SK-N-SH (cell line): ENCODE measurements around the gene ENTPD8. TPM values are rescaled to one million over a fixed set of nuclear protein-coding genes. Genes with fewer than 3 reads are reported as not detected.

Source experiments
- CTCF ChIA-PET: fragments of 300-600, 350-600 bp; formaldehyde crosslinking; extraction: SDS; loops from one replicate; lab custom pipeline; 2021; lab: Yijun Ruan, JAX
- POLR2A ChIA-PET: fragments of 350-600 bp; sonication (Branson Sonifier 250); formaldehyde crosslinking; extraction: SDS; loops from one replicate; lab custom pipeline; 2020; ENCODE audit warnings: antibody characterized with exemption, inconsistent platforms; lab: Yijun Ruan, JAX
- DNase-seq: peaks from one replicate; pipeline ENCODE4 v3.0.0; 2012
- H2AFZ ChIP-seq: fragments of 200-600 bp; sonication (generic); 2 replicates; pipeline ENCODE4 v1.8.1; 2016; ENCODE audit warnings: antibody characterized with exemption, mild to moderate bottlenecking, low read depth
- H3F3A ChIP-seq: fragments of 200-600 bp; sonication (generic); replicated peaks from 2 replicates; pipeline ENCODE3; 2016; ENCODE audit warnings: antibody characterized with exemption, mild to moderate bottlenecking; ENCODE audit not compliant: insufficient read depth
- H3K27ac ChIP-seq, 2 experiments: fragments of 200-500 bp in 1 of 2; fragments of 200-600 bp in 1 of 2; sonication (Bioruptor generic) in 1 of 2; sonication (generic), shearing (Covaris generic) in 1 of 2; 2 replicates each; pipeline versions ENCODE4 v1.5.1 to v1.6.1; 2014 to 2016; ENCODE audit warnings: low read depth in 2 of 2, inconsistent platforms in 1 of 2, low read length in 1 of 2, mild to moderate bottlenecking in 1 of 2, mixed read lengths in 1 of 2
- H3K27me3 ChIP-seq: fragments of 200-600 bp; sonication (generic), shearing (Covaris generic); 2 replicates; pipeline ENCODE4 v1.6.1; 2016; ENCODE audit warnings: mixed run types; ENCODE audit not compliant: insufficient read depth
- H3K36me3 ChIP-seq, 2 experiments: fragments of 200-500 bp in 1 of 2; fragments of 200-600 bp in 1 of 2; sonication (Bioruptor generic) in 1 of 2; sonication (generic) in 1 of 2; replicated peaks in 1 of 2; 2 replicates each; pipeline versions ENCODE3 to v1.5.1; 2014 to 2016; ENCODE audit warnings: low read length in 1 of 2, mild to moderate bottlenecking in 1 of 2; ENCODE audit not compliant: insufficient read depth in 2 of 2, control insufficient read depth in 1 of 2
- H3K4me1 ChIP-seq, 2 experiments: fragments of 200-500 bp in 1 of 2; fragments of 200-600 bp in 1 of 2; sonication (Bioruptor generic) in 1 of 2; sonication (generic), shearing (Covaris generic) in 1 of 2; 2 replicates each; pipeline versions ENCODE4 v1.5.1 to v1.6.1; 2014 to 2016; ENCODE audit warnings: low read depth in 1 of 2, low read length in 1 of 2, mixed run types in 1 of 2; ENCODE audit not compliant: insufficient read depth in 2 of 2, control insufficient read depth in 1 of 2
- H3K4me2 ChIP-seq: fragments of 200-600 bp; sonication (generic), shearing (Covaris generic); 2 replicates; pipeline ENCODE4 v1.6.1; 2017; ENCODE audit warnings: mixed run types
- H3K4me3 ChIP-seq, 2 experiments: fragments of 200-500 bp in 1 of 2; fragments of 200-600 bp in 1 of 2; sonication (Bioruptor generic) in 1 of 2; sonication (generic), shearing (Covaris generic) in 1 of 2; 2 replicates each; pipeline versions ENCODE4 v1.5.1 to v1.8.1; 2014 to 2016; ENCODE audit warnings: low read depth in 2 of 2, inconsistent platforms in 1 of 2, low read length in 1 of 2, mild to moderate bottlenecking in 1 of 2, mixed read lengths in 1 of 2, moderate library complexity in 1 of 2
- H3K79me2 ChIP-seq: fragments of 200-600 bp; sonication (generic); 2 replicates; pipeline ENCODE4 v1.8.1; 2017; ENCODE audit warnings: mild to moderate bottlenecking; ENCODE audit not compliant: insufficient read depth
- H3K9ac ChIP-seq: fragments of 200-600 bp; sonication (generic); 2 replicates; pipeline ENCODE4 v1.6.1; 2017; ENCODE audit warnings: mixed run types
- H3K9me2 ChIP-seq: fragments of 200-600 bp; sonication (generic); 2 replicates; pipeline ENCODE4 v1.6.1; 2017; ENCODE audit warnings: mixed run types
- H3K9me3 ChIP-seq: fragments of 200-600 bp; sonication (generic); 2 replicates; pipeline ENCODE4 v1.6.1; 2017; ENCODE audit warnings: mixed run types, mild to moderate bottlenecking, moderate library complexity
- H4K20me1 ChIP-seq: fragments of 200-600 bp; sonication (generic); 2 replicates; pipeline ENCODE4 v1.6.1; 2017; ENCODE audit warnings: mild to moderate bottlenecking, mixed run types; ENCODE audit not compliant: insufficient read depth
- ELF1 ChIP-seq: IDR thresholded peaks from 2 replicates; pipeline ENCODE4 v1.4.0; 2012
- FOXJ3 ChIP-seq: sonication (generic); formaldehyde crosslinking; IDR thresholded peaks from 2 replicates; pipeline ENCODE4 v1.5.1; 2020; ENCODE audit warnings: mild to moderate bottlenecking, missing genetic modification reagents
- FOXM1 ChIP-seq: IDR thresholded peaks from 2 replicates; pipeline ENCODE4 v1.4.0; 2012; ENCODE audit warnings: low read depth, mild to moderate bottlenecking
- MXI1 ChIP-seq: IDR thresholded peaks from 2 replicates; pipeline ENCODE4 v1.6.1; 2012; ENCODE audit warnings: mild to moderate bottlenecking, low read depth, low read length, improper control_type of control experiment
- NRF1 ChIP-seq: IDR thresholded peaks from 2 replicates; pipeline ENCODE4 v1.6.1; 2012; ENCODE audit warnings: low read depth, mild to moderate bottlenecking, low read length
- PBX3 ChIP-seq: IDR thresholded peaks from 2 replicates; pipeline ENCODE4; 2012
- REST ChIP-seq: IDR thresholded peaks from 2 replicates; pipeline ENCODE4 v1.6.1; 2012; ENCODE audit warnings: mild to moderate bottlenecking, low read depth, low read length, moderate library complexity
- RFX5 ChIP-seq: IDR thresholded peaks from 2 replicates; pipeline ENCODE4 v1.6.1; 2012; ENCODE audit warnings: mild to moderate bottlenecking, improper control_type of control experiment, low read length
- SIN3A ChIP-seq: IDR thresholded peaks from 2 replicates; pipeline ENCODE4 v1.6.1; 2012; ENCODE audit warnings: low read depth, mild to moderate bottlenecking, low read length, moderate library complexity, borderline replicate concordance
- USF2 ChIP-seq: fragments of 150-350 bp; IDR thresholded peaks from 2 replicates; pipeline ENCODE4 v1.6.1; 2017; ENCODE audit warnings: antibody characterized with exemption, low read length, low read depth, borderline replicate concordance
- WGBS: methylation state at CpG from one replicate; pipeline ENCODE4 v1.1.6; 2017; ENCODE audit warnings: low lambda C conversion rate; 5-methylcytosine and 5-hydroxymethylcytosine counted together
- polyA plus RNA-seq, 3 experiments: library from polyadenylated mRNA; depleted of rRNA; stranded (reverse); fragments of >200 nt; gene quantifications; 2 replicates each; pipeline ENCODE4 v1.2.3, GENCODE V29; 2012

ENTPD8 gene, protein sequence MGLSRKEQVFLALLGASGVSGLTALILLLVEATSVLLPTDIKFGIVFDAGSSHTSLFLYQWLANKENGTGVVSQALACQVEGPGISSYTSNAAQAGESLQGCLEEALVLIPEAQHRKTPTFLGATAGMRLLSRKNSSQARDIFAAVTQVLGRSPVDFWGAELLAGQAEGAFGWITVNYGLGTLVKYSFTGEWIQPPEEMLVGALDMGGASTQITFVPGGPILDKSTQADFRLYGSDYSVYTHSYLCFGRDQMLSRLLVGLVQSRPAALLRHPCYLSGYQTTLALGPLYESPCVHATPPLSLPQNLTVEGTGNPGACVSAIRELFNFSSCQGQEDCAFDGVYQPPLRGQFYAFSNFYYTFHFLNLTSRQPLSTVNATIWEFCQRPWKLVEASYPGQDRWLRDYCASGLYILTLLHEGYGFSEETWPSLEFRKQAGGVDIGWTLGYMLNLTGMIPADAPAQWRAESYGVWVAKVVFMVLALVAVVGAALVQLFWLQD
- polyA plus RNA-seq (2012; rRNA removed) = 0.18 and 0.30 TPM in 2 replicates
- 0.03 and 0.12 TPM in 2 replicates for polyA plus RNA-seq (2012; cell fraction: cytosol; rRNA removed)
- polyA plus RNA-seq (2012; cell fraction: nucleus; rRNA removed) = 2.2 and 2.6 TPM in 2 replicates

GRCh38 chr9:137441289-137441934 lies at the start of gene ENTPD8:
Gene ENTPD8 (minus strand): TSS chr9:137441357. CDS start chr9:137438285, 3,072 bp downstream.
- WGBS = 0% methylated on average over 16 of the region's 62 CpGs
- TF ChIP-seq FOXJ3 (CRISPR knock-in tag) (no peak), ELF1 (no peak), MXI1 (no peak), REST (no peak), PBX3 (no peak), RFX5 (no peak)
- H3F3A ChIP-seq = peaks cover 7% of the 10 kb centered on the region
- H3K27ac ChIP-seq = no peak within 1 kb of the TSS
- peak; percentile 89 for DNase-seq
- no peaks in the 10 kb centered on the region for H3K9me3 ChIP-seq
- ChIA-PET CTCF (interaction anchor here (0.7 to 7.0 kb wide), 4 partner anchors 13 to 154 kb away, joined by 3 to 53 read pairs (median 10); partner anchors contain the start of genes EXD3 and NOXA1), POLR2A (no interaction called here)
- no peaks in the 10 kb centered on the region for H4K20me1 ChIP-seq
- no peaks in the 10 kb centered on the region for H3K36me3 ChIP-seq
- H2AFZ ChIP-seq = no peak within 1 kb of the TSS
- H3K4me1 ChIP-seq = peaks cover 0 to 10% of the 10 kb centered on the region in 2 experiments; a peak in 1 of 4 replicates
- peak within 1 kb of the TSS; percentile 43 to 47; a peak in 3 of 4 replicates for H3K4me3 ChIP-seq
- H3K9me2 ChIP-seq = no peaks in the 10 kb centered on the region
- peak within 1 kb of the TSS; percentile 81 for H3K4me2 ChIP-seq
- no peak within 1 kb of the TSS for H3K9ac ChIP-seq
- H3K79me2 ChIP-seq = no peaks in the 10 kb centered on the region
- peaks cover 4% of the 10 kb centered on the region; the same call in 1 of the 2 replicates for H3K27me3 ChIP-seq

DNA sequence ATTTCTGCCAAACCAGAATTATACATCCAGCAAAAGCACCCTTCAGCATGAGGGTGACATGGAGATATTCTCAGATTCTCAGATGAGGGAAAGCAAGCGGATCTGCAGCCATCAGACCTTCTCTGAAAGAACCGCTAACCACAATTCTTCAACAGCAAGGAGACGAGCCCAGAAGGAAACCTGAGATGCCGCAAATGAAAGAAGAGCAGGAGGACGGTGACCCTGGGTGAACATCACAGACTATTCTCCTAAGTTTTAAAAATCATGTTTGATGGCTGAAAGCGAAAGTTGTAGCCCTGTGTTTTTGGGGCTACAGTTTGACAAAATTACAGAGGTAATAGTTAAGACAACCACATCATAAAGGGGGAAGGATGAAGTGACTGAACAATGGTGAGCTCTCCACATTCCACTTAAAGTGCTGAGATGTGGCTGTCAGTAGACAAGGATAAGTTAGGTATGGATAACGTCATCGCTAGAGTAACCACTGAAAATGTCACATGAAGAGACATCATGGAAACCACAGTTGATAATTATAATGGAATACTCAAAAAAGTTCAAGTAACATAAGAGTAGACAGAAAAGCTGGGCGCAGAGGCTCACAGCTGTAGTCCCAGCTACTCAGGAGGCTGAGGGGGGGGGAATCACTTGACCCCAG lies 49.5 kb upstream of the ENTPD8 start:
- H3K27me3 ChIP-seq = no peaks in the 10 kb centered on the region
- no peaks in the 10 kb centered on the region for H3K79me2 ChIP-seq
- no peak overlapping the region for H2AFZ ChIP-seq
- H3K4me3 ChIP-seq = no peak overlapping the region
- POLR2A ChIA-PET = no interaction called here
- no peaks in the 10 kb centered on the region for H3F3A ChIP-seq
- CTCF ChIA-PET = no interaction called here
- no peak overlapping the region for H3K27ac ChIP-seq
- H3K4me1 ChIP-seq = peaks cover 0 to 15% of the 10 kb centered on the region in 2 experiments; a peak in 1 of 4 replicates
- H4K20me1 ChIP-seq = no peaks in the 10 kb centered on the region
- no peak overlapping the region for H3K9ac ChIP-seq
- no peaks in the 10 kb centered on the region for H3K36me3 ChIP-seq
- WGBS = 83% methylated on average over 9 of the region's 9 CpGs
- no peaks in the 10 kb centered on the region for H3K9me2 ChIP-seq
- no peak overlapping the region for H3K4me2 ChIP-seq
- DNase-seq = no peak
- H3K9me3 ChIP-seq = no peaks in the 10 kb centered on the region
- TF ChIP-seq FOXM1 (no peak), REST (no peak), SIN3A (no peak), PBX3 (no peak), USF2 (no peak), MXI1 (no peak), NRF1 (no peak)
